GM23248 (cell line): ENCODE results near the gene OMG. TPM values are rescaled to one million over a fixed set of nuclear protein-coding genes. Genes with fewer than 3 reads are reported as not detected.

ENCODE experiments used
- DNase-seq: peaks from one replicate; pipeline ENCODE4 v3.0.0-alpha.2; 2015
- H2AFZ ChIP-seq: fragments of 200-600 bp; sonication (generic); 2 replicates; pipeline ENCODE4 v1.6.1; 2016; ENCODE audit warnings: antibody characterized with exemption
- H3F3A ChIP-seq: fragments of 200-600 bp; sonication (generic); 2 replicates; pipeline ENCODE4 v1.6.1; 2016; ENCODE audit warnings: mild to moderate bottlenecking, antibody characterized with exemption, mixed run types; ENCODE audit not compliant: insufficient read depth
- H3K27ac ChIP-seq: fragments of 200-600 bp; sonication (generic); 2 replicates; pipeline ENCODE4 v1.5.1; 2016; ENCODE audit warnings: mild to moderate bottlenecking
- H3K27me3 ChIP-seq: fragments of 200-600 bp; sonication (generic); replicated peaks from 2 replicates; pipeline ENCODE4 v1.6.1; 2016; ENCODE audit warnings: mild to moderate bottlenecking; ENCODE audit not compliant: insufficient read depth
- H3K36me3 ChIP-seq: fragments of 200-600 bp; sonication (generic); 2 replicates; pipeline ENCODE4 v1.6.1; 2016; ENCODE audit warnings: low read depth, mild to moderate bottlenecking
- H3K4me1 ChIP-seq: fragments of 200-600 bp; sonication (generic); 2 replicates; pipeline ENCODE4 v1.6.1; 2016; ENCODE audit warnings: mild to moderate bottlenecking; ENCODE audit not compliant: insufficient read depth
- H3K4me2 ChIP-seq: fragments of 200-600 bp; sonication (generic); one replicate; pipeline ENCODE4 v1.6.1; 2016; ENCODE audit warnings: mild to moderate bottlenecking; ENCODE audit not compliant: unreplicated experiment
- H3K4me3 ChIP-seq: fragments of 200-600 bp; sonication (generic); 2 replicates; pipeline ENCODE4 v1.5.1; 2016; ENCODE audit warnings: mild to moderate bottlenecking
- H3K79me2 ChIP-seq: fragments of 200-600 bp; sonication (generic); 2 replicates; pipeline ENCODE4 v1.6.1; 2016; ENCODE audit warnings: mild to moderate bottlenecking; ENCODE audit not compliant: insufficient read depth
- H3K9ac ChIP-seq: fragments of 200-600 bp; sonication (generic); 2 replicates; pipeline ENCODE4 v1.6.1; 2016; ENCODE audit warnings: mild to moderate bottlenecking
- H3K9me2 ChIP-seq: fragments of 200-600 bp; sonication (generic); 2 replicates; pipeline ENCODE4 v1.6.1; 2016; ENCODE audit warnings: mixed run types, mild to moderate bottlenecking, moderate library complexity; ENCODE audit not compliant: insufficient read depth
- H3K9me3 ChIP-seq: fragments of 200-600 bp; sonication (generic); one replicate; pipeline ENCODE4 v1.6.1; 2017; ENCODE audit warnings: low read depth
- H4K20me1 ChIP-seq: fragments of 200-600 bp; sonication (generic); 2 replicates; pipeline ENCODE4 v1.6.0; 2016; ENCODE audit not compliant: insufficient read depth
- EZH2 ChIP-seq: fragments of 200-600 bp; sonication (generic); IDR thresholded peaks from 2 replicates; pipeline ENCODE4 v1.6.1; 2018; ENCODE audit warnings: antibody characterized with exemption, mild to moderate bottlenecking; ENCODE audit not compliant: insufficient read depth, poor library complexity, severe bottlenecking
- EZH2phosphoT487 ChIP-seq: fragments of 200-600 bp; sonication (generic); IDR thresholded peaks from 2 replicates; pipeline ENCODE4 v1.6.1; 2018; ENCODE audit warnings: antibody characterized with exemption, moderate library complexity, mild to moderate bottlenecking, low read depth; ENCODE audit not compliant: insufficient read depth
- WGBS, 2 experiments: methylation state at CpG; one replicate each; pipeline ENCODE4 v1.1.6; 2015 to 2017; ENCODE audit warnings: low lambda C conversion rate in 2 of 2, low coverage in 1 of 2; ENCODE audit errors: missing lambda C conversion rate in 2 of 2; 5-methylcytosine and 5-hydroxymethylcytosine counted together
- in situ Hi-C: fragments of 300-500 bp; cut with MboI; formaldehyde crosslinking; loops from 2 replicates; pipeline ENCODE4 v1.15.0; 2020
- polyA plus RNA-seq: library from polyadenylated mRNA; unstranded; fragments of >200 nt; fragmentation: Nextera tagmentation; extraction: Ambion mirVana; gene quantifications from 2 replicates; pipeline ENCODE4 v1.2.1, GENCODE V29; 2016
- total RNA-seq: library from RNA; depleted of rRNA; stranded (reverse); fragments of >200 nt; shearing (Covaris generic); gene quantifications from 2 replicates; pipeline ENCODE4 v1.2.3, GENCODE V29; 2014

Gene OMG
- total and polyA plus RNA-seq, 2 experiments from 2014 or later = 0.25 TPM; not detected in 1

GRCh38 chr17:31286587-31286986 is 10.5 kb downstream of the OMG start:
- 97 to 100% methylated on average over 1 of the region's 1 CpG for WGBS, 2 experiments
- no peak overlapping the region for H2AFZ ChIP-seq
- no peak overlapping the region for H3K27ac ChIP-seq
- DNase-seq = no peak
- TF ChIP-seq EZH2phosphoT487 = no peak
- TF ChIP-seq EZH2 = no peak
- H4K20me1 ChIP-seq = no peaks in the 10 kb centered on the region
- H3K9ac ChIP-seq = no peak overlapping the region
- no peaks in the 10 kb centered on the region for H3K79me2 ChIP-seq
- no peaks in the 10 kb centered on the region for H3K9me3 ChIP-seq
- no peak overlapping the region for H3K4me2 ChIP-seq
- no peaks in the 10 kb centered on the region for H3K4me1 ChIP-seq
- peaks cover 8% of the 10 kb centered on the region; the same call in 1 of the 2 replicates for H3K36me3 ChIP-seq
- no peak overlapping the region for H3K4me3 ChIP-seq
- no peaks in the 10 kb centered on the region for H3F3A ChIP-seq
- H3K9me2 ChIP-seq = no peaks in the 10 kb centered on the region
- no peaks in the 10 kb centered on the region for H3K27me3 ChIP-seq
- in situ Hi-C loops = no loop called here

GRCh38 chr17:31283841-31284240 is 13.2 kb downstream of the OMG start:
- peaks cover 8% of the 10 kb centered on the region for H3K4me1 ChIP-seq
- in situ Hi-C loops = no loop called here
- H3K79me2 ChIP-seq = no peaks in the 10 kb centered on the region
- no peak overlapping the region for H3K9ac ChIP-seq
- no peak for DNase-seq
- H2AFZ ChIP-seq = no peak overlapping the region
- H3K27ac ChIP-seq = no peak overlapping the region
- no peaks in the 10 kb centered on the region for H3K9me3 ChIP-seq
- TF ChIP-seq EZH2phosphoT487 (no peak), EZH2 (no peak)
- peaks cover 6% of the 10 kb centered on the region; the same call in 1 of the 2 replicates for H3K36me3 ChIP-seq
- H4K20me1 ChIP-seq = no peaks in the 10 kb centered on the region
- no peak overlapping the region for H3K4me2 ChIP-seq
- no peak overlapping the region for H3K4me3 ChIP-seq
- H3F3A ChIP-seq = no peaks in the 10 kb centered on the region
- H3K9me2 ChIP-seq = no peaks in the 10 kb centered on the region
- no peaks in the 10 kb centered on the region for H3K27me3 ChIP-seq

- H3K9ac ChIP-seq = no peak overlapping the region
- no peaks in the 10 kb centered on the region for H3K9me3 ChIP-seq
- H3K27ac ChIP-seq = no peak overlapping the region
- no peaks in the 10 kb centered on the region for H4K20me1 ChIP-seq
- H3K4me2 ChIP-seq = no peak overlapping the region
- H3F3A ChIP-seq = no peaks in the 10 kb centered on the region
- peaks cover 12% of the 10 kb centered on the region for H3K36me3 ChIP-seq
- H3K79me2 ChIP-seq = no peaks in the 10 kb centered on the region
- no peak overlapping the region for H3K4me3 ChIP-seq
- in situ Hi-C loops = no loop called here
- H3K27me3 ChIP-seq = no peaks in the 10 kb centered on the region
- TF ChIP-seq EZH2 (no peak), EZH2phosphoT487 (no peak)
- H3K9me2 ChIP-seq = no peaks in the 10 kb centered on the region
- H2AFZ ChIP-seq = no peak overlapping the region
- H3K4me1 ChIP-seq = peaks cover 8% of the 10 kb centered on the region
- WGBS, 2 experiments = 92 to 97% methylated on average over 2 of the region's 2 CpGs
- DNase-seq = peak; percentile 54
Observed at GRCh38 chr17:31281061-31281460, 16.0 kb downstream of the OMG start.

GRCh38 chr17:31279401-31279800 is 17.6 kb downstream of the OMG start:
- no peaks in the 10 kb centered on the region for H3K79me2 ChIP-seq
- H3K4me1 ChIP-seq = peaks cover 18% of the 10 kb centered on the region
- H3K4me3 ChIP-seq = no peak overlapping the region
- no peak overlapping the region for H3K27ac ChIP-seq
- DNase-seq = no peak
- H2AFZ ChIP-seq = no peak overlapping the region
- WGBS, 2 experiments = 93 to 100% methylated on average over 2 of the region's 2 CpGs
- H3K36me3 ChIP-seq = peaks cover 12% of the 10 kb centered on the region
- no peaks in the 10 kb centered on the region for H3K9me2 ChIP-seq
- in situ Hi-C loops = no loop called here
- no peaks in the 10 kb centered on the region for H3K27me3 ChIP-seq
- no peaks in the 10 kb centered on the region for H4K20me1 ChIP-seq
- no peak overlapping the region for H3K9ac ChIP-seq
- H3F3A ChIP-seq = peaks cover 13% of the 10 kb centered on the region
- no peaks in the 10 kb centered on the region for H3K9me3 ChIP-seq
- TF ChIP-seq EZH2 = no peak
- no peak for TF ChIP-seq EZH2phosphoT487
- no peak overlapping the region for H3K4me2 ChIP-seq

GRCh38 chr17:31275116-31275515 is 21.9 kb downstream of the OMG start:
- Histone ChIP-seq H4K20me1 (no peaks in the 10 kb centered on the region), H3F3A (peaks cover 28% of the 10 kb centered on the region), H2AFZ (no peak overlapping the region), H3K27me3 (no peaks in the 10 kb centered on the region), H3K36me3 (peaks cover 6% of the 10 kb centered on the region), H3K27ac (peak overlapping the region; percentile 47), H3K4me3 (no peak overlapping the region), H3K9ac (no peak overlapping the region), H3K4me1 (peaks cover 29% of the 10 kb centered on the region), H3K9me3 (no peaks in the 10 kb centered on the region), H3K79me2 (no peaks in the 10 kb centered on the region), H3K4me2 (peak overlapping the region; percentile 57), H3K9me2 (peaks cover 4% of the 10 kb centered on the region; the same call in 1 of the 2 replicates)
- DNase-seq = peak; percentile 22
- TF ChIP-seq EZH2 = no peak
- in situ Hi-C loops = no loop called here
- 90 to 97% methylated on average over 1 of the region's 1 CpG for WGBS, 2 experiments
